IMR-90 (cell line): ENCODE results near the gene CRAMP1. TPM values are rescaled to one million over a fixed set of nuclear protein-coding genes. Genes with fewer than 3 reads are reported as not detected.
"Not testable (repeated sequence)": the region's sequence is repeated elsewhere in the genome, so short reads cannot be mapped to it uniquely, and the experiment has no call there.

Experiments
- ATAC-seq: fragments of 200-7000 bp; cut with Tn5 transposase; 2 replicates; pipeline ENCODE4 v1.9.1; 2020; ENCODE audit warnings: low read depth, mild to moderate bottlenecking, moderate library complexity
- BruUV-seq: library from RNA; stranded (reverse); fragments of 400-500 nt; replicated peaks from 2 replicates; lab custom pipeline; 2021; lab: Mats Ljungman, UMichigan
- CTCF ChIA-PET: fragments of 300-600 bp; formaldehyde crosslinking; extraction: SDS; loops from one replicate; lab custom pipeline; 2021; ENCODE audit warnings: antibody characterized with exemption; lab: Yijun Ruan, JAX
- POLR2A ChIA-PET: fragments of 300-600 bp; sonication (Branson Sonifier 250); formaldehyde crosslinking; loops from one replicate; lab custom pipeline; 2022; ENCODE audit warnings: antibody characterized with exemption; ENCODE audit not compliant: unreplicated experiment; lab: Charles Lee
- DNase-seq: peaks from one replicate; pipeline ENCODE4 v3.0.0; 2013
- H2AFZ ChIP-seq: replicated peaks from 2 replicates; pipeline ENCODE3; 2013; ENCODE audit warnings: low read length, mild to moderate bottlenecking; ENCODE audit not compliant: poor library complexity
- H2AK5ac ChIP-seq: 2 replicates; pipeline ENCODE4 v1.6.1; 2013; ENCODE audit warnings: low read depth, low read length, inconsistent platforms
- H2AK9ac ChIP-seq: replicated peaks from 2 replicates; pipeline ENCODE3; 2013; ENCODE audit warnings: mild to moderate bottlenecking, low read depth, low read length, moderate library complexity; ENCODE audit not compliant: poor library complexity
- H2BK120ac ChIP-seq: 2 replicates; pipeline ENCODE4 v1.6.1; 2013; ENCODE audit warnings: low read depth, low read length, inconsistent platforms
- H2BK15ac ChIP-seq: 3 replicates; pipeline ENCODE4 v1.6.1; 2013; ENCODE audit warnings: low read depth, low read length, inconsistent platforms
- H2BK20ac ChIP-seq: 2 replicates; pipeline ENCODE4 v1.6.1; 2013; ENCODE audit warnings: low read depth, mild to moderate bottlenecking, inconsistent platforms, low read length, moderate library complexity
- H2BK5ac ChIP-seq: 2 replicates; pipeline ENCODE4 v1.6.1; 2013; ENCODE audit warnings: mild to moderate bottlenecking, low read depth, low read length, inconsistent platforms; ENCODE audit not compliant: poor library complexity, severe bottlenecking
- H3K14ac ChIP-seq: replicated peaks from 2 replicates; pipeline ENCODE4 v1.6.1; 2013; ENCODE audit warnings: low read depth, low read length, inconsistent platforms
- H3K18ac ChIP-seq: 2 replicates; pipeline ENCODE4 v1.6.1; 2013; ENCODE audit warnings: low read depth, low read length, control low read depth
- H3K23ac ChIP-seq: 2 replicates; pipeline ENCODE4 v1.6.1; 2013; ENCODE audit warnings: low read depth, low read length, inconsistent platforms
- H3K27ac ChIP-seq: 2 replicates; pipeline ENCODE4 v1.5.1; 2013; ENCODE audit warnings: mild to moderate bottlenecking, control low read depth, low read length; ENCODE audit not compliant: insufficient read depth
- H3K27me3 ChIP-seq: 2 replicates; pipeline ENCODE4 v1.6.1; 2013; ENCODE audit warnings: low read length; ENCODE audit not compliant: control insufficient read depth, insufficient read depth
- H3K36me3 ChIP-seq: 2 replicates; pipeline ENCODE4 v1.6.1; 2013; ENCODE audit warnings: low read length, mixed read lengths; ENCODE audit not compliant: control insufficient read depth, insufficient read depth
- H3K4ac ChIP-seq: 2 replicates; pipeline ENCODE4 v1.6.1; 2013; ENCODE audit warnings: low read depth, low read length, inconsistent platforms
- H3K4me1 ChIP-seq: 2 replicates; pipeline ENCODE4 v1.6.1; 2013; ENCODE audit warnings: low read length, mixed read lengths; ENCODE audit not compliant: control insufficient read depth, insufficient read depth
- H3K4me2 ChIP-seq: 2 replicates; pipeline ENCODE4 v1.6.1; 2013; ENCODE audit warnings: low read depth, mild to moderate bottlenecking, control low read depth, low read length, moderate library complexity
- H3K4me3 ChIP-seq: 2 replicates; pipeline ENCODE4 v1.5.1; 2013; ENCODE audit warnings: low read depth, mild to moderate bottlenecking, control low read depth, low read length, moderate library complexity; ENCODE audit not compliant: insufficient read depth
- H3K56ac ChIP-seq: 2 replicates; pipeline ENCODE4 v1.6.1; 2013; ENCODE audit warnings: low read length, inconsistent platforms; ENCODE audit not compliant: insufficient read depth; ENCODE audit errors: extremely low read depth
- H3K79me1 ChIP-seq, 2 experiments: 2 replicates each; pipeline ENCODE4 v1.6.1; 2013; ENCODE audit warnings: low read length in 2 of 2, inconsistent platforms in 1 of 2, low read depth in 1 of 2
- H3K9ac ChIP-seq: 2 replicates; pipeline ENCODE4 v1.6.1; 2013; ENCODE audit warnings: low read depth, low read length, control low read depth
- H3K9me1 ChIP-seq: 2 replicates; pipeline ENCODE4 v1.6.1; 2013; ENCODE audit warnings: low read length, inconsistent platforms; ENCODE audit not compliant: insufficient read depth
- H3K9me3 ChIP-seq: 2 replicates; pipeline ENCODE4 v1.6.1; 2013; ENCODE audit warnings: low read length; ENCODE audit not compliant: control insufficient read depth, insufficient read depth
- H4K20me1 ChIP-seq: 2 replicates; pipeline ENCODE4 v1.6.1; 2013; ENCODE audit warnings: low read length, inconsistent platforms; ENCODE audit not compliant: insufficient read depth
- H4K5ac ChIP-seq: 2 replicates; pipeline ENCODE4 v1.6.1; 2013; ENCODE audit warnings: mild to moderate bottlenecking, low read depth, low read length, control low read depth
- H4K8ac ChIP-seq, 2 experiments: 2 replicates each; pipeline ENCODE4 v1.6.1; 2013; ENCODE audit warnings: low read depth in 2 of 2, low read length in 2 of 2, control low read depth in 1 of 2, inconsistent platforms in 1 of 2
- H4K91ac ChIP-seq: 2 replicates; pipeline ENCODE4 v1.6.1; 2013; ENCODE audit warnings: low read depth, low read length, inconsistent platforms; ENCODE audit not compliant: insufficient read depth
- MXI1 ChIP-seq: IDR thresholded peaks from 2 replicates; pipeline ENCODE4 v1.6.1; 2012; ENCODE audit warnings: low read depth, mild to moderate bottlenecking, low read length, moderate library complexity, borderline replicate concordance
- WGBS, 2 experiments: methylation state at CpG; one replicate each; pipeline versions ENCODE4 v1.1.5 to v1.1.7; 2013; ENCODE audit warnings: missing lambda C conversion rate in 2 of 2; ENCODE audit not compliant: insufficient read length in 1 of 2; ENCODE audit errors: extremely low coverage in 2 of 2; 5-methylcytosine and 5-hydroxymethylcytosine counted together
- dilution Hi-C: fragments of 300-500 bp; cut with HindIII; formaldehyde crosslinking; loops from one replicate; pipeline ENCODE4 v1.14.3; 2018; ENCODE audit warnings: low sequenced_read_pairs; ENCODE audit not compliant: unreplicated experiment
- in situ Hi-C: fragments of 300-500 bp; cut with MboI; formaldehyde crosslinking; loops from 3 replicates; pipeline ENCODE4 v1.14.3; 2019; ENCODE audit warnings: low sequenced_read_pairs, inconsistent platforms, mixed read lengths
- intact Hi-C: fragments of 100-400 bp; cut with micrococcal nuclease; formaldehyde crosslinking; loops from 2 replicates; pipeline ENCODE4 v1.10.0; 2022
- polyA plus RNA-seq, 3 experiments: library from polyadenylated mRNA; depleted of rRNA; stranded (reverse); fragments of >200 nt; gene quantifications; 2 replicates each; pipeline ENCODE4 v1.2.3, GENCODE V29; 2012; ENCODE audit warnings: low replicate concordance in 1 of 3
- total RNA-seq: library from RNA; depleted of rRNA; stranded (reverse); fragments of >200 nt; gene quantifications from 2 replicates; pipeline ENCODE4 v1.2.3, GENCODE V29; 2012

Gene CRAMP1
- total and polyA plus RNA-seq, 2 of the 4 experiments (the other 2 are of a cell fraction), result 3.2 to 12.0 TPM

DNA sequence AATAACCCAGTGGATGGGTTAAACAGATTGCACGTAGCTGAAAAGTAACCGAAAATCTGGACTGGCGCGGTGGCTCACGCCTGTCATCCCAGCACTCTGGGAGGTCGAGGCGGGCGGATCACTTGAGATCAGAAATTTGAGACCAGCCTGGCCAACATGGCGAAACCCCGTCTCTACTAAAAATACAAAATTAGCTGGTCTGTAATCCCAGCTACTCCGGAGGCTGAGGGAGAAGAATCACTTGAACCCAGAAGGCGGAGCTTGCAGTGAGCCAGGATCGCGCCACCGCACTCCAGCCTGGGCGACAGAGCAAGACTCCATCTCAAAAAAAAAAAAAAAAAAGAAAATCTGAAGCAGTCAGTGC is 93.1 kb downstream of the CRAMP1 start:
- POLR2A ChIA-PET, result interaction anchor here (0.9 kb wide), 1 partner anchor 25 kb away, joined by 10 read pairs; no protein-coding TSS in a partner anchor
- peaks cover 7 to 52% of the 10 kb centered on the region in 2 experiments; a peak in 3 of 4 replicates for H3K79me1 ChIP-seq
- intact Hi-C loops, result loop anchor here (5.0 kb wide), 2 partner anchors 93 to 213 kb away; partner anchors contain the start of genes CRAMP1, IFT140 and TELO2
- peak overlapping the region; percentile 63 to 100 for H4K8ac ChIP-seq
- TSS peak; percentile 73 for BruUV-seq
- H3K56ac ChIP-seq, result peak overlapping the region; percentile 84
- H3K9me3 ChIP-seq, H3K36me3 ChIP-seq, H2BK15ac ChIP-seq, in situ Hi-C loops, H3K18ac ChIP-seq, H3K27me3 ChIP-seq, H2BK20ac ChIP-seq, DNase-seq, dilution Hi-C loops: not testable (repeated sequence)
- peak overlapping the region; percentile 53 for H4K5ac ChIP-seq
- CTCF ChIA-PET, result interaction anchor here (0.6 to 1.3 kb wide), 5 partner anchors 14 to 68 kb away, joined by 3 to 7 read pairs (median 5); partner anchors contain the start of genes EME2 and MRPS34
- peak overlapping the region; percentile 95 for H2AK9ac ChIP-seq
- H3K4ac ChIP-seq, result peak overlapping the region; percentile 94
- H3K9me1 ChIP-seq, result peaks cover 20% of the 10 kb centered on the region; the same call in 1 of the 2 replicates
- H3K9ac ChIP-seq, result peak overlapping the region; percentile 76
- peak overlapping the region; percentile 96 for H3K14ac ChIP-seq
- H3K4me3 ChIP-seq, result peak overlapping the region; percentile 94
- H3K27ac ChIP-seq, result peak overlapping the region; percentile 78
- peak overlapping the region; percentile 83 for H4K91ac ChIP-seq
- 0 out of 2 replicates have a peak, but pooled peaks have one; percentile 11 for TF ChIP-seq MXI1
- peak overlapping the region; percentile 70 for H2BK5ac ChIP-seq
- H3K4me1 ChIP-seq, result peaks cover 14% of the 10 kb centered on the region
- peak overlapping the region; percentile 67 for H3K4me2 ChIP-seq
- H2AFZ ChIP-seq, result peak overlapping the region; percentile 96
- H2AK5ac ChIP-seq, result peak overlapping the region; percentile 72
- H2BK120ac ChIP-seq, result peak overlapping the region; percentile 61; the same call in 1 of the 2 replicates
- peak overlapping the region; percentile 91 for H3K23ac ChIP-seq
- peak; percentile 4 for ATAC-seq
- 6% methylated on average over 7 of the region's 16 CpGs; no CpG with 5 or more reads in 1 of the 2 experiments for WGBS, 2 experiments
- peaks cover 39% of the 10 kb centered on the region for H4K20me1 ChIP-seq
